Measurements from ENCODE around the gene PDZD2. TPM values are rescaled to one million over a fixed set of nuclear protein-coding genes. Genes with fewer than 3 reads are reported as not detected.

Gene PDZD2
- total RNA-seq, 2 donors from 2014 or later, result 4.5 to 15.7 TPM

DNA sequence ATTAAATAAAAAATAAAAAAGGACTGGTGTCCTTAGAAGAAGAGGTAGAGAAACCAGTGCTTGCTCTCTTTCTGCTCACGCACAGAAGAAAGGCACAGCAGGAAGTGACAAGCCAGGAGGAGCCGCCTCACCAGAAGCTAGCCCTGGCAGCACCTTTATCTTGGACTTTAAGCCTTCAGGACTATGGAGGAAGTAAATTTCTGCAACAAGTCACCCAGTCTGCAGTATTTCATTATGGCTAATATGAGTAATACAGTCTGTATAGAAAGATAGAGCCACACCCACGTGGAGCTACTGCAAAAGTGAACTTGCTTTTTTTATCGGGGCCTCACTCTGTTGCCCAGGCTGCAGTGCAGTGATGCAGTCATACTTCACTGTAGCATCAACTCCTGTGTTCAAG, 68.4 kb downstream of the PDZD2 start:
- no peak overlapping the region for H3K4me3 ChIP-seq
- no peaks in the 10 kb centered on the region for H3K36me3 ChIP-seq
- ATAC-seq (ENCODE audit: insufficient number of reproducible peaks, low FRiP score, low read depth), result no peak
- H3K27me3 ChIP-seq (replicated peaks; ENCODE audit: insufficient read depth), result no peaks in the 10 kb centered on the region
- DNase-seq (ENCODE audit: low spot score), result no peak
- no peaks in the 10 kb centered on the region for H3K9me3 ChIP-seq
- H3K27ac ChIP-seq, result no peak overlapping the region
- TF ChIP-seq, protein P1, sequence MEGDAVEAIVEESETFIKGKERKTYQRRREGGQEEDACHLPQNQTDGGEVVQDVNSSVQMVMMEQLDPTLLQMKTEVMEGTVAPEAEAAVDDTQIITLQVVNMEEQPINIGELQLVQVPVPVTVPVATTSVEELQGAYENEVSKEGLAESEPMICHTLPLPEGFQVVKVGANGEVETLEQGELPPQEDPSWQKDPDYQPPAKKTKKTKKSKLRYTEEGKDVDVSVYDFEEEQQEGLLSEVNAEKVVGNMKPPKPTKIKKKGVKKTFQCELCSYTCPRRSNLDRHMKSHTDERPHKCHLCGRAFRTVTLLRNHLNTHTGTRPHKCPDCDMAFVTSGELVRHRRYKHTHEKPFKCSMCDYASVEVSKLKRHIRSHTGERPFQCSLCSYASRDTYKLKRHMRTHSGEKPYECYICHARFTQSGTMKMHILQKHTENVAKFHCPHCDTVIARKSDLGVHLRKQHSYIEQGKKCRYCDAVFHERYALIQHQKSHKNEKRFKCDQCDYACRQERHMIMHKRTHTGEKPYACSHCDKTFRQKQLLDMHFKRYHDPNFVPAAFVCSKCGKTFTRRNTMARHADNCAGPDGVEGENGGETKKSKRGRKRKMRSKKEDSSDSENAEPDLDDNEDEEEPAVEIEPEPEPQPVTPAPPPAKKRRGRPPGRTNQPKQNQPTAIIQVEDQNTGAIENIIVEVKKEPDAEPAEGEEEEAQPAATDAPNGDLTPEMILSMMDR (IDR thresholded peaks at IDR 0.05), result no peak
- no peaks in the 10 kb centered on the region for H3K4me1 ChIP-seq (ENCODE audit: control insufficient read depth in 1 of 2, low read depth in 2 of 2)

DNA sequence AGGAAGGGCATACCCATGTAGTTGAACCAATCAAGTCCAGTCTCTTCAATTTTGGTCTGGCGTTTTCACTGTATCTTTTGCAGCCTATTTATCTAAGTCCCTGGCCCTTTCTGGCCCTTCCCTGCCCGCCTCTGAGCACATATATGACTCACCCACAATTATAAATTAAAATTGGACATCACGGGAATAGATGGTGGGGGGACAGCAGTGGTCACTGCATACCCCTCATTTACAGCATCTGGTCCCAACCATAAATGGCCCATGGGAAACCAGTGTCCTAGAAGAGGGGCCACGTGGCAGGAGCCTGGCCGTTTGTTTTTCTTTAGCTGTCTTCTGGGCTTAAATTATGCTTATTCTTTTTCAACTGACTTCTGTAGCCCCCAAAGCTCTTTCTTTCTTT, 69.2 kb downstream of the PDZD2 start:
- Histone ChIP-seq H3K4me3 (no peak overlapping the region), H3K9me3 (no peaks in the 10 kb centered on the region), H3K36me3 (no peaks in the 10 kb centered on the region), H3K27me3 (replicated peaks; ENCODE audit: insufficient read depth) (no peaks in the 10 kb centered on the region), H3K4me1 (ENCODE audit: control insufficient read depth in 1 of 2, low read depth in 2 of 2) (no peaks in the 10 kb centered on the region), H3K27ac (no peak overlapping the region)
- no peak for ATAC-seq (ENCODE audit: insufficient number of reproducible peaks, low FRiP score, low read depth)
- TF ChIP-seq, protein P1 (IDR thresholded peaks at IDR 0.05), result no peak
- no peak for DNase-seq (ENCODE audit: low spot score)

DNA sequence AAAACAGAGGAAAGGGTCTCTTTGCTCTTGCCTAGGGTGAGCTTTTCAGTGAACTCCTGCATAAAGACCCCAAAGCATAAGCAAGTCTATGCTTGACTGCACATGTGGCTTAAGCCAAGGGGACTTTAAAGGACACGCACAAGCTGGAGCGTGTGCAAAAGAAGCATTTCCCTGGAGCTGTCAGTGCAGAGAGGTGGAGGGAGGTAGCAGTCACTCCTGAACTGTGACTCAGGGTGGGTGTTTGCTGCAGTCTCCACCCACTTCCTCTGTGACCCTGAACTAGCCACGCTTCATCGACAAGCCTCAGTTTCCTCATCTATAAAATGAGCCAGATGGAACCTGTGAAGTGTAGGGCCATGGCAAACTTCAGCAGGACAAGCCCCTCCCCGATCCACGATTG, 72.4 kb downstream of the PDZD2 start:
- Histone ChIP-seq H3K4me1 (ENCODE audit: control insufficient read depth in 1 of 2, low read depth in 2 of 2) (no peaks in the 10 kb centered on the region), H3K4me3 (no peak overlapping the region)
- TF ChIP-seq, protein P1 (IDR thresholded peaks at IDR 0.05), result no peak

GRCh38 chr5:31711935-31712592, 73.1 kb downstream of the PDZD2 start:
- Histone ChIP-seq H3K9me3 (no peaks in the 10 kb centered on the region), H3K27ac (no peak overlapping the region), H3K4me1 (ENCODE audit: control insufficient read depth in 1 of 2, low read depth in 2 of 2) (no peaks in the 10 kb centered on the region), H3K36me3 (no peaks in the 10 kb centered on the region), H3K27me3 (replicated peaks; ENCODE audit: insufficient read depth) (no peaks in the 10 kb centered on the region), H3K4me3 (no peak overlapping the region)
- ATAC-seq (ENCODE audit: insufficient number of reproducible peaks, low FRiP score, low read depth) (no peak), DNase-seq (ENCODE audit: low spot score) (no peak)
- TF ChIP-seq, protein P1 (IDR thresholded peaks at IDR 0.05), result no peak

More for the DNA sequence above, 72.4 kb downstream of the PDZD2 start:
- Histone ChIP-seq H3K27ac (no peak overlapping the region), H3K36me3 (no peaks in the 10 kb centered on the region), H3K9me3 (no peaks in the 10 kb centered on the region), H3K27me3 (replicated peaks; ENCODE audit: insufficient read depth) (no peaks in the 10 kb centered on the region)
- ATAC-seq (ENCODE audit: insufficient number of reproducible peaks, low FRiP score, low read depth) (no peak), DNase-seq (ENCODE audit: low spot score) (no peak)

GRCh38 chr5:31717561-31717960, 78.6 kb downstream of the PDZD2 start:
- DNase-seq (ENCODE audit: low spot score), result no peak
- no peaks in the 10 kb centered on the region for H3K36me3 ChIP-seq
- H3K27ac ChIP-seq, result no peak overlapping the region
- TF ChIP-seq, protein P1 (IDR thresholded peaks at IDR 0.05), result no peak
- no peak overlapping the region for H3K4me3 ChIP-seq
- no peaks in the 10 kb centered on the region for H3K27me3 ChIP-seq (replicated peaks; ENCODE audit: insufficient read depth)
- no peaks in the 10 kb centered on the region for H3K9me3 ChIP-seq
- no peaks in the 10 kb centered on the region for H3K4me1 ChIP-seq (ENCODE audit: control insufficient read depth in 1 of 2, low read depth in 2 of 2)
- ATAC-seq (ENCODE audit: insufficient number of reproducible peaks, low FRiP score, low read depth), result no peak
